HG03378 (cell line): Measurements from ENCODE around the gene CHRNA9.
"Not testable (repeated sequence)": the region's sequence is repeated elsewhere in the genome, so short reads cannot be mapped to it uniquely, and the experiment has no call there.

Source experiments
- ATAC-seq: cut with Tn5 transposase; IDR thresholded peaks from one replicate; pipeline ENCODE4 v1.9.1; 2021; ENCODE audit warnings: mild to moderate bottlenecking, moderate library complexity; ENCODE audit not compliant: unreplicated experiment

Gene CHRNA9

GRCh38 chr4:40334591-40335524 lies at the start of gene CHRNA9:
Gene CHRNA9, plus strand, starts transcription at chr4:40335333. Its CDS starts 135 bp downstream, at chr4:40335468.
- no peak for ATAC-seq

- no peak for ATAC-seq
Observed at GRCh38 chr4:40285692-40286091, 49.4 kb upstream of the CHRNA9 start.

- ATAC-seq = no peak
Observed at GRCh38 chr4:40288566-40288965, 46.6 kb upstream of the CHRNA9 start.

- ATAC-seq = no peak
Observed at GRCh38 chr4:40289366-40290188, 45.6 kb upstream of the CHRNA9 start.

GRCh38 chr4:40290611-40291186 lies 44.4 kb upstream of the CHRNA9 start:
- not testable (repeated sequence) for ATAC-seq

- no peak for ATAC-seq
Observed at GRCh38 chr4:40292313-40292759, 42.8 kb upstream of the CHRNA9 start.

GRCh38 chr4:40294339-40294738 lies 40.8 kb upstream of the CHRNA9 start:
- ATAC-seq = no peak

GRCh38 chr4:40295030-40295429 lies 40.1 kb upstream of the CHRNA9 start:
- not testable (repeated sequence) for ATAC-seq

- ATAC-seq = no peak
Observed at GRCh38 chr4:40295572-40295971, 39.6 kb upstream of the CHRNA9 start.

- no peak for ATAC-seq
Observed at GRCh38 chr4:40299126-40299525, 36.0 kb upstream of the CHRNA9 start.

GRCh38 chr4:40299811-40300292 lies 35.3 kb upstream of the CHRNA9 start:
- no peak for ATAC-seq

- ATAC-seq = no peak
Observed at GRCh38 chr4:40300371-40301162, 34.6 kb upstream of the CHRNA9 start.

GRCh38 chr4:40301603-40302002 lies 33.5 kb upstream of the CHRNA9 start:
- ATAC-seq = peak; percentile 41

- no peak for ATAC-seq
Observed at GRCh38 chr4:40303751-40304150, 31.4 kb upstream of the CHRNA9 start.

GRCh38 chr4:40305328-40306170 lies 29.6 kb upstream of the CHRNA9 start:
- ATAC-seq = peak; percentile 46

- no peak for ATAC-seq
Observed at GRCh38 chr4:40306226-40306625, 28.9 kb upstream of the CHRNA9 start.

- no peak for ATAC-seq
Observed at GRCh38 chr4:40306976-40307375, 28.2 kb upstream of the CHRNA9 start.

GRCh38 chr4:40307627-40308497 lies 27.3 kb upstream of the CHRNA9 start:
- ATAC-seq = no peak
